GM12878 (cell line): ENCODE data around the gene IL1RAPL1.

Experiments
- BHLHE40 ChIP-seq, 2 experiments: fragments of 450-650 bp in 1 of 2; IDR thresholded peaks; 2 replicates each; pipeline ENCODE4 v1.6.1; 2011 to 2017; ENCODE audit warnings: low read depth in 2 of 2, borderline replicate concordance in 1 of 2, improper control_type of control experiment in 1 of 2, low read length in 1 of 2, mild to moderate bottlenecking in 1 of 2
- CHD2 ChIP-seq: IDR thresholded peaks from 2 replicates; pipeline ENCODE4 v1.6.1; 2011; ENCODE audit warnings: low read depth, low read length, improper control_type of control experiment, borderline replicate concordance
- SMC3 ChIP-seq: IDR thresholded peaks from 2 replicates; pipeline ENCODE4 v1.6.1; 2011; ENCODE audit warnings: low read length, improper control_type of control experiment, borderline replicate concordance
- TF ChIP-seq, protein P1 (sequence below), 3 experiments: IDR thresholded peaks in 2 of 3; conservative IDR thresholded peaks in 1 of 3; 2 replicates each; pipeline ENCODE4 v1.5.1; 2011; ENCODE audit warnings: low read depth in 3 of 3, low read length in 3 of 3, mild to moderate bottlenecking in 3 of 3, control low read depth in 2 of 3, moderate library complexity in 2 of 3, inconsistent platforms in 1 of 3, mixed read lengths in 1 of 3; ENCODE audit not compliant: control insufficient read depth in 2 of 3, insufficient read depth in 1 of 3; ENCODE audit errors: extremely low read depth in 1 of 3

DNA sequence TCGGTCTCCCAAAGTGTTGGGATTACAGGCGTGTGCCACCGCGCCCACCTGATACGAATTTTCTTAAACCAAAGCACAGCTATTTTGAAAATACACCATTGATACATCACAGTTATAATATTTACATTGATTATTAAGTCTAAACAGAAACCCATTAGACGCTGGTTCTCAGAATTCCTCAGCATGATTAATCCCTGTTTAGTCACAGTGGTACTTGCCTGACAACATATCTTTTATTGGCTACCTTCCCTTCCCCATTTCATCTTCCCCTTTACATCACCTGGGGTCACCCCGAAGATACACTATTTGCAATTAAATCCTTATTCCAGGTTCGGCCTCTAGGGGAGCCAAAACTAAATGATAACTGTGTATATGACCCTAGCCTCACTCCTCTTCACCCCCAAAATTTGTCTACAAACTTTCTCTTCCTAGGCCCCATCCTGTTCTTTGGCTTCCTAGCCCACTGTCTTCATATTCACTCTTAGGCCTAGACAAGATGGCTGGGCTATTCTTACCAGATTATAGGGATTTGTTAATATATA, 36.8 kb upstream of the IL1RAPL1 start:
- TF ChIP-seq CHD2, result no peak
- TF ChIP-seq, protein P1, sequence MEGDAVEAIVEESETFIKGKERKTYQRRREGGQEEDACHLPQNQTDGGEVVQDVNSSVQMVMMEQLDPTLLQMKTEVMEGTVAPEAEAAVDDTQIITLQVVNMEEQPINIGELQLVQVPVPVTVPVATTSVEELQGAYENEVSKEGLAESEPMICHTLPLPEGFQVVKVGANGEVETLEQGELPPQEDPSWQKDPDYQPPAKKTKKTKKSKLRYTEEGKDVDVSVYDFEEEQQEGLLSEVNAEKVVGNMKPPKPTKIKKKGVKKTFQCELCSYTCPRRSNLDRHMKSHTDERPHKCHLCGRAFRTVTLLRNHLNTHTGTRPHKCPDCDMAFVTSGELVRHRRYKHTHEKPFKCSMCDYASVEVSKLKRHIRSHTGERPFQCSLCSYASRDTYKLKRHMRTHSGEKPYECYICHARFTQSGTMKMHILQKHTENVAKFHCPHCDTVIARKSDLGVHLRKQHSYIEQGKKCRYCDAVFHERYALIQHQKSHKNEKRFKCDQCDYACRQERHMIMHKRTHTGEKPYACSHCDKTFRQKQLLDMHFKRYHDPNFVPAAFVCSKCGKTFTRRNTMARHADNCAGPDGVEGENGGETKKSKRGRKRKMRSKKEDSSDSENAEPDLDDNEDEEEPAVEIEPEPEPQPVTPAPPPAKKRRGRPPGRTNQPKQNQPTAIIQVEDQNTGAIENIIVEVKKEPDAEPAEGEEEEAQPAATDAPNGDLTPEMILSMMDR (IDR thresholded peaks at IDR 0.05 in 2 of 3, conservative IDR thresholded peaks at IDR 0.05 in 1 of 3; ENCODE audit: control insufficient read depth in 2 of 3, extremely low read depth in 1 of 3, insufficient read depth in 1 of 3, low read depth in 3 of 3, low read length in 3 of 3), result peak in 1 of 3 experiments; percentile 27; a peak in 2 of 6 replicates
- TF ChIP-seq SMC3, result no peak
- TF ChIP-seq BHLHE40 (IDR thresholded peaks at IDR 0.05; ENCODE audit: borderline replicate concordance in 1 of 2, low read depth in 2 of 2, low read length in 1 of 2), result no peak
